Uterus (tissue), 4 donors: Measurements from ENCODE around the gene SKAP1. TPM values are rescaled to one million over a fixed set of nuclear protein-coding genes. Genes with fewer than 3 reads are reported as not detected.
A peak's percentile ranks its signal among the peaks of the same experiment; 100 is the strongest.

Source experiments
- DNase-seq, 2 donors: peaks; one replicate each; pipeline ENCODE4 v3.0.0-alpha.2; 2019 to 2020
- H3K27ac ChIP-seq, 2 donors: fragments of 200-600 bp; sonication (generic); 1 replicate in 1 of 2; 2 replicates in 1 of 2; pipeline ENCODE4 v1.5.1; 2016 to 2018
- H3K27me3 ChIP-seq, 2 donors: fragments of 200-600 bp; sonication (generic); one replicate each; pipeline ENCODE4 v1.5.1; 2018 to 2019; ENCODE audit warnings: control low read depth in 1 of 2
- H3K36me3 ChIP-seq, 2 donors: fragments of 200-600 bp; sonication (generic); one replicate each; pipeline ENCODE4 v1.5.1; 2019; ENCODE audit warnings: control low read depth in 1 of 2
- H3K4me1 ChIP-seq, 2 donors: fragments of 200-600 bp; sonication (generic); one replicate each; pipeline ENCODE4 v1.5.1; 2018 to 2019; ENCODE audit warnings: control low read depth in 1 of 2
- H3K4me3 ChIP-seq, 2 donors: fragments of 200-600 bp; sonication (generic); 1 replicate in 1 of 2; 2 replicates in 1 of 2; pipeline ENCODE4 v1.5.1; 2018 to 2019; ENCODE audit warnings: mild to moderate bottlenecking in 1 of 2
- H3K9me3 ChIP-seq, 2 donors: fragments of 200-600 bp; sonication (generic); one replicate each; pipeline ENCODE4 v1.5.1; 2019; ENCODE audit warnings: control low read depth in 1 of 2
- POLR2A ChIP-seq, 2 donors: fragments of 450-650 bp; IDR thresholded peaks; one replicate each; pipeline ENCODE4 v1.6.1; 2016; ENCODE audit warnings: antibody characterized with exemption in 2 of 2, mild to moderate bottlenecking in 1 of 2, moderate library complexity in 1 of 2
- intact Hi-C: fragments of 100-400 bp; cut with DNase I; formaldehyde crosslinking; loops from one replicate; pipeline ENCODE4 v1.15.1; 2023; ENCODE audit warnings: low total_unique reads
- total RNA-seq, 4 donors: library from RNA; depleted of rRNA in 3 of 4; stranded (reverse); fragments of >200 nt in 3 of 4; gene quantifications; one replicate each; pipeline versions ENCODE4 v1.1.0 to v1.2.4, GENCODE V29; 2014 to 2023
- TF ChIP-seq, protein P1 (sequence below), 4 experiments: fragments of 200-600 bp in 2 of 4; fragments of 450-650 bp in 2 of 4; sonication (generic) in 2 of 4; IDR thresholded peaks; one replicate each; pipeline ENCODE4 v1.5.1; 2016 to 2019; ENCODE audit warnings: antibody characterized with exemption in 4 of 4, mild to moderate bottlenecking in 2 of 4, moderate library complexity in 1 of 4
- donor health status: DM: yes; HTN: yes; CAD: no.

Gene SKAP1
- total RNA-seq, 4 donors from 2014 or later = 0.51 to 2.4 (median 1.9) TPM; not detected in 1

DNA sequence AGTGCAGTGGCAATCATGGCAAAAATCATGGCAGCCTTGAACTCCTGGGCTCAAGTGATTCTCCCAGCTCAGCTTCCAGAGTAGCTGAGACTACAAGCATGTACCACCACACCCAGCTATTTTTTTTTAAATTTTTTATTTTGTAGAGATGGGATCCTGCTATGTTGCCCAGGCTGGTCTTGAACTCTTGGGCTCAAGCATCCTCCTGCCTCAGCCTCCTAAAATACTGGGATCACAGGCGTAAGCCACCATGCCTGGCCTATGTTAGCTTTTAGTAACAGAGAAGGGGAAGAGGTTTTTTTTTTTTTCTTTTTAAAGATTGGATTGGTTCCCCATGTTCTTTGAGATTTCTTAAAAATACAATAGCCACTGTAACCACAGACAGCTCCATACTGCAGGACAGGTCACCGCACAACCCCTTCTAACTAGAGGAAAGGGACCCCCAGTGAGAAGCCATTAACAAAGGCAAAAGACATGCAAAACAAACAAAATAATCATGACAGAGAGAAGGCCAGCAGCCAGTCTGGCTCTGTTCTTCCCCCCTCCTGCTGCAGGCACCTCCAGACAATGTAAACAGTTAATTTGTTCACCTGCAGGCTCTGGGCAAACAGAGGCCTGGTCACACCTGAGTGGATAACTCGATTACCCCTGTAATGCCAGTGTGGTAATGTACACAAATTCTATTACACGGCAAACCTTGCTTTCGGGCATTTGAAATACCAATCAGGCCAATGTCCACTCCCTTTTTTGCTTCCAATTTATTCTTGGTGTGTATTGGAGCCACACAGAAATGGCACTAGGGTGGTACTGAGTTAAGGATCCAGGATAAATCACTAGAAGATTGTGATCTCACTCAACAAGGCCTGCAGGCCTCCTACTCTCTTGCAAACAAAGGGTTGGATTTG, 269.6 kb downstream of the SKAP1 start:
- DNase-seq = no peak
- Histone ChIP-seq H3K27ac (no peak overlapping the region), H3K27me3 (no peaks in the 10 kb centered on the region), H3K4me3 (no peak overlapping the region), H3K9me3 (no peaks in the 10 kb centered on the region), H3K4me1 (no peaks in the 10 kb centered on the region), H3K36me3 (no peaks in the 10 kb centered on the region)
- intact Hi-C loops = no loop called here
- TF ChIP-seq, protein P1, sequence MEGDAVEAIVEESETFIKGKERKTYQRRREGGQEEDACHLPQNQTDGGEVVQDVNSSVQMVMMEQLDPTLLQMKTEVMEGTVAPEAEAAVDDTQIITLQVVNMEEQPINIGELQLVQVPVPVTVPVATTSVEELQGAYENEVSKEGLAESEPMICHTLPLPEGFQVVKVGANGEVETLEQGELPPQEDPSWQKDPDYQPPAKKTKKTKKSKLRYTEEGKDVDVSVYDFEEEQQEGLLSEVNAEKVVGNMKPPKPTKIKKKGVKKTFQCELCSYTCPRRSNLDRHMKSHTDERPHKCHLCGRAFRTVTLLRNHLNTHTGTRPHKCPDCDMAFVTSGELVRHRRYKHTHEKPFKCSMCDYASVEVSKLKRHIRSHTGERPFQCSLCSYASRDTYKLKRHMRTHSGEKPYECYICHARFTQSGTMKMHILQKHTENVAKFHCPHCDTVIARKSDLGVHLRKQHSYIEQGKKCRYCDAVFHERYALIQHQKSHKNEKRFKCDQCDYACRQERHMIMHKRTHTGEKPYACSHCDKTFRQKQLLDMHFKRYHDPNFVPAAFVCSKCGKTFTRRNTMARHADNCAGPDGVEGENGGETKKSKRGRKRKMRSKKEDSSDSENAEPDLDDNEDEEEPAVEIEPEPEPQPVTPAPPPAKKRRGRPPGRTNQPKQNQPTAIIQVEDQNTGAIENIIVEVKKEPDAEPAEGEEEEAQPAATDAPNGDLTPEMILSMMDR (IDR thresholded peaks at IDR 0.05) = no peak

DNA sequence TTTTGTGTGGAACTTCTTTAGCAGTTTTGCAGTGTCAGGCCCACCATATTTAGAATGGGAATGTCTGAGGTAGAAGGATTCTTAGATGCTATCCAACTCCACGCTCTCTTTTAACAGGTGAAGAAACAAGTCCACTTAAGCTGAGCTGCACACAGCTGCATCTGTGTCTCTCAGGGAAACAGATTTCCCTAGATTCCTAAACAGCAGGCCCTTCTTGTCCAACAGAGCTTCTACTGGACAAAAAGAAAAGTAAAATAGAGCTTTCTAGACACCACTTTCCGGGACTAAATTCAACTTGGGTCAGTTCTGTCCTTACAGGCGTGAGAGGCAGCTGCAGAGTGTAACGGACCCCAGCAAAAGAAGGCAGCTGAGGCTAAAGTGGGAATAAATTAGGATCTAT, 270.8 kb downstream of the SKAP1 start:
- TF ChIP-seq, protein P1 (IDR thresholded peaks at IDR 0.05) = no peak
- no peak for TF ChIP-seq POLR2A (IDR thresholded peaks at IDR 0.05)
- intact Hi-C loops = no loop called here
- Histone ChIP-seq H3K27ac (no peak overlapping the region), H3K9me3 (no peaks in the 10 kb centered on the region), H3K4me1 (no peaks in the 10 kb centered on the region), H3K36me3 (no peaks in the 10 kb centered on the region), H3K27me3 (no peaks in the 10 kb centered on the region), H3K4me3 (no peak overlapping the region)
- DNase-seq = no peak

DNA sequence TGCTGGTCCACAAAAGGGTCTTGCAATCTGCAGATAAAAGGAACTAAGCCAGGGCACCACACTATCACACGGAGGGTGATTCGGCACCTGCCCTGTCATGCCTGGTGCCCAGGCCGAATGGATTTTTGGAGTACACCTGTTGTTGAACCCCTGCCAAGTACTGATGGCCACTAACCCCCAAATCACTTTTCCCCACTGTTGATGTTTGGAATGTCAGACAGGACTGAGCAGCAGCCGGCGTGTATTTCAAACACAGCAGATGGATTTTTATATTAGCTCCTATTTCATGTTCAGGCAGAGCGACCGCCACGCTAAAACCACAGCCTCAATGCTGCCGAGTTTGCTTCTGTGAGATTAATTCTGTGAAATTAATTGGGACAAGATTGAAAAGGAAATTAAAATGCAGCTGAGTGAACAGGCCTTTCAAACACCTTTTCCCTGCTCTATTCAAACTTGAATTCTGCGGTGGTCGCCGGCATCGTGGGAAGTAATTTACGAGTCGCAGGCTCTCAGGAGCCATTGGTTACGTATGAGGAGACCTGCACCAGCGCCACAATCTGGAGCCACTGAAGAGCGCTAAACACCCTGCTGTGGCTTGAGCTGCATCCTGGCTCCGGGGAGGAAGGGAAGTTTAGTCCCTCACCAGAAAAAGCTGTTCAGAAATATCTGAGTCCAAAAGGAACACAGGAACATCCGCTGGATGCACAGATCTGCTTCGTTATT, 274.0 kb downstream of the SKAP1 start:
- H3K27me3 ChIP-seq = peaks cover 0 to 10% of the 10 kb centered on the region in 2 donors
- H3K4me3 ChIP-seq = no peak overlapping the region
- H3K36me3 ChIP-seq = no peaks in the 10 kb centered on the region
- DNase-seq = no peak
- H3K4me1 ChIP-seq = no peaks in the 10 kb centered on the region
- no peak overlapping the region for H3K27ac ChIP-seq
- no peaks in the 10 kb centered on the region for H3K9me3 ChIP-seq
- intact Hi-C loops = no loop called here
- TF ChIP-seq POLR2A (IDR thresholded peaks at IDR 0.05) = no peak
- TF ChIP-seq, protein P1 (IDR thresholded peaks at IDR 0.05) = no peak

DNA sequence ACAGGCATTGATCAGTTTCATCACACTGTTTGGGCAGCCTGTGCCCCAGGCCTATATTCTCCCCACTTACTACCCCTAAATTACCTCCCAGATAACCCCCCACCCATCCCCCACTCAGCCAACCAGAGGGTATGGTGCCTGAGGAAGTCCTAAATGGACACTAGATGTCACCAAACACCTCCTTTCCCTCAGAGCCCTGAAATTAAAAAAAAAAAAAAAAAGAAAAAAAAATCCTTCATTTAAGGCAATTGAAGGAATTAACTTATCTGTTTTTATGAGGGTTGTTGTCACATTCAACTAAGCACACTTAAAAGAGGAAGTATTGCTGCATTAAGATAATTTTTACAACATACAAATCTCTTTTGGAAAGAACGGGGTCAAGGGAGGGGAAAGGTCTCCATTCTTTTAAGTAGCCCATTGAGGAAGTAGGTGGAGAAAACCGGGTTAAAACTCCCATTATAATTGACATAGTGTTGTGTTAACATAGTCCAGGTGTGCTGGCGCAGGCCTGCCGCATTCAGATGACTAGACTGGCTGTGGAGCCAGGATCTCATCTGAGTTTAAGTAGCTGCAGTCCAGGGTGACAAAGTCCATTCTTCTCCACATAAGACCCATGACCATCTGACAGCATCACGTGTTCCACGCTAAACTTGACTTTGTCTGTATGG, 276.2 kb downstream of the SKAP1 start:
- no peak overlapping the region for H3K4me3 ChIP-seq
- no peak for DNase-seq
- no peaks in the 10 kb centered on the region for H3K4me1 ChIP-seq
- peaks cover 0 to 22% of the 10 kb centered on the region in 2 donors for H3K27me3 ChIP-seq
- no peak overlapping the region for H3K27ac ChIP-seq
- H3K9me3 ChIP-seq = no peaks in the 10 kb centered on the region
- TF ChIP-seq POLR2A (IDR thresholded peaks at IDR 0.05) = no peak
- TF ChIP-seq, protein P1 (IDR thresholded peaks at IDR 0.05) = peak in 2 of 4 experiments; percentile 7 to 10
- intact Hi-C loops = no loop called here
- no peaks in the 10 kb centered on the region for H3K36me3 ChIP-seq
